Measurements from ENCODE around the gene CAMK1D. TPM values are rescaled to one million over a fixed set of nuclear protein-coding genes. Genes with fewer than 3 reads are reported as not detected.

CAMK1D gene
- total and polyA plus RNA-seq, 8 donors, result 4.4 to 10.8 (median 4.8) TPM

GRCh38 chr10:12409161-12409560, 59.8 kb downstream of the CAMK1D start:
- Histone ChIP-seq H3K27me3 (peaks cover 0 to 49% of the 10 kb centered on the region in 2 donors), H3K4me3 (no peak overlapping the region), H3K27ac (no peak overlapping the region), H3K9me3 (no peaks in the 10 kb centered on the region), H3K36me3 (no peaks in the 10 kb centered on the region), H3K4me1 (peaks cover 0 to 5% of the 10 kb centered on the region in 2 donors)
- no peak for TF ChIP-seq CTCF (IDR thresholded peaks at IDR 0.05)
- ATAC-seq, result no peak
- no peak for DNase-seq
- intact Hi-C loops (cut with DNase I), result no loop called here

GRCh38 chr10:12409613-12410012, 60.3 kb downstream of the CAMK1D start:
- H3K27me3 ChIP-seq, result peaks cover 0 to 48% of the 10 kb centered on the region in 2 donors
- H3K36me3 ChIP-seq, result no peaks in the 10 kb centered on the region
- ATAC-seq, result no peak
- no peak overlapping the region for H3K4me3 ChIP-seq
- H3K4me1 ChIP-seq, result peaks cover 0 to 5% of the 10 kb centered on the region in 2 donors
- no peak for DNase-seq
- TF ChIP-seq CTCF (IDR thresholded peaks at IDR 0.05), result no peak
- H3K9me3 ChIP-seq, result no peaks in the 10 kb centered on the region
- intact Hi-C loops (cut with DNase I), result no loop called here
- no peak overlapping the region for H3K27ac ChIP-seq

- no peaks in the 10 kb centered on the region for H3K9me3 ChIP-seq
- ATAC-seq (no peak), DNase-seq (no peak)
- H3K27ac ChIP-seq, result no peak overlapping the region
- H3K4me3 ChIP-seq, result no peak overlapping the region
- H3K36me3 ChIP-seq, result no peaks in the 10 kb centered on the region
- peaks cover 0 to 5% of the 10 kb centered on the region in 2 donors for H3K4me1 ChIP-seq
- intact Hi-C loops (cut with DNase I), result no loop called here
- TF ChIP-seq CTCF (IDR thresholded peaks at IDR 0.05), result no peak
- peaks cover 0 to 41% of the 10 kb centered on the region in 2 donors for H3K27me3 ChIP-seq
These were observed 63.5 kb downstream of the CAMK1D start for GRCh38 chr10:12412666-12413368.

- H3K27me3 ChIP-seq, result peaks cover 0 to 36% of the 10 kb centered on the region in 2 donors
- DNase-seq, result no peak
- no peak overlapping the region for H3K27ac ChIP-seq
- no peaks in the 10 kb centered on the region for H3K36me3 ChIP-seq
- no peak for TF ChIP-seq CTCF (IDR thresholded peaks at IDR 0.05)
- no peaks in the 10 kb centered on the region for H3K9me3 ChIP-seq
- ATAC-seq, result no peak
- H3K4me3 ChIP-seq, result no peak overlapping the region
- peaks cover 0 to 5% of the 10 kb centered on the region in 2 donors for H3K4me1 ChIP-seq
- intact Hi-C loops (cut with DNase I), result no loop called here
These were observed 64.0 kb downstream of the CAMK1D start for GRCh38 chr10:12413369-12413711.

DNA sequence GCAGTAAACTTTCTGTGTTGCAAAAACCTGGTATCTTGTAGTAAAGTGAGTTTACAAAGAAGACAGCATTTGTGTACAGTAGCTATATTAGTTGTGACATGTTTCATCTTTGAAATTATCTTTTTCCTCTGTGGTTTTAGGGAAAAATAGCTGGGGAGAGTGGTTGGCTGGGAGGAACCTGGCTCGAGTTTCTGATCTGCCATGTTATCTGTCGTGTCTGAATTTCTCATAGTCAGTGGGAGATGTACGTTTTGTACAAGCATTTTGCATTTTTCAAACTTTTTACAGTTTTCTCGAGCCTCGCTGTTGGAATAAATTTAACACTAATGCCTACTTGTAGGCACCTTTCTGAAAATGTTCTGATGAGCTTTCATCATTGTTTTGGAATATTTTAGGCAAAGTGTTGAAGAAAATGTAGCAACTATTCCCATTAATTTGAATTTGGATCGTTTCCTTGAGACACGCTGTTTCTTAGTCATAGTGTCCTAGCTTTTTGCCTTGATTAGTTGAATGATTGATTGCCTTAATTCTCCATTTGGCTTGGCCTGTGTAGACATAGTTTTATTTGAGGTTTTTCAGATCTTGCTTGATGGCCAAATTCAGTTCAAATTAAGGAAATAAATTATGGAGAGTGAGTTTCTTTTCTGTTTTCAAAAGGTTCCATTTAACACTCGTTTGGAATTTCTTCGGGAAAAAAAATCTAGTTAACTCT, 65.1 kb downstream of the CAMK1D start:
- intact Hi-C loops (cut with DNase I), result no loop called here
- DNase-seq, result no peak
- Histone ChIP-seq H3K36me3 (no peaks in the 10 kb centered on the region), H3K4me3 (no peak overlapping the region), H3K27ac (no peak overlapping the region), H3K9me3 (no peaks in the 10 kb centered on the region), H3K27me3 (peaks cover 0 to 25% of the 10 kb centered on the region in 2 donors), H3K4me1 (peaks cover 0 to 5% of the 10 kb centered on the region in 2 donors)
- no peak for TF ChIP-seq CTCF (IDR thresholded peaks at IDR 0.05)
- peak; percentile 38 for ATAC-seq

Data from left lung (tissue), 10 donors.